GM20000 (cell line): ENCODE results near the gene OR5H2.
A peak's percentile ranks its signal among the peaks of the same experiment; 100 is the strongest.

Experiments used
- DNase-seq: peaks from one replicate; pipeline ENCODE4 v3.0.0; 2012; ENCODE audit warnings: low spot score
- TF ChIP-seq, protein P1 (sequence below): IDR thresholded peaks from 2 replicates; pipeline ENCODE4 v1.5.1; 2012; ENCODE audit warnings: mild to moderate bottlenecking, control low read depth; ENCODE audit errors: extremely low read depth, missing control alignments

Gene OR5H2

DNA sequence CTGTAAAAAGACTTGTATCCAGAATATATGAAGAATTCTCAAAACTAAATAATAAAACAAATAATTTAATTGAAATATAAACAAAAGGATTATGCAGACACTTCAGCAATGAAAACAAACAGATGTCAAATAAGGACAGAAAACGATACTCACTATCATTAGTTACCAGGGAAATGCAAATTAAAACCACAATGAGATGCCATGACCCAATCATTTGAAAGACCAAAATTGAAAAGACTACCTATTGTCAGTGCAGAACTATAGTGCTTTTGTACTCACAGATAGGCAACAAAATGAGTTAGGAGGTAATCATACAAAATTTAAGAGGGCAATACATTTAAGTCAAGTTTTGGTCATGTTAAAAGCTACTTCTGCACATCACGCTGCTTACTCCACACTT lies 39.8 kb downstream of the OR5H2 start:
- DNase-seq, result no peak
- TF ChIP-seq, protein P1, sequence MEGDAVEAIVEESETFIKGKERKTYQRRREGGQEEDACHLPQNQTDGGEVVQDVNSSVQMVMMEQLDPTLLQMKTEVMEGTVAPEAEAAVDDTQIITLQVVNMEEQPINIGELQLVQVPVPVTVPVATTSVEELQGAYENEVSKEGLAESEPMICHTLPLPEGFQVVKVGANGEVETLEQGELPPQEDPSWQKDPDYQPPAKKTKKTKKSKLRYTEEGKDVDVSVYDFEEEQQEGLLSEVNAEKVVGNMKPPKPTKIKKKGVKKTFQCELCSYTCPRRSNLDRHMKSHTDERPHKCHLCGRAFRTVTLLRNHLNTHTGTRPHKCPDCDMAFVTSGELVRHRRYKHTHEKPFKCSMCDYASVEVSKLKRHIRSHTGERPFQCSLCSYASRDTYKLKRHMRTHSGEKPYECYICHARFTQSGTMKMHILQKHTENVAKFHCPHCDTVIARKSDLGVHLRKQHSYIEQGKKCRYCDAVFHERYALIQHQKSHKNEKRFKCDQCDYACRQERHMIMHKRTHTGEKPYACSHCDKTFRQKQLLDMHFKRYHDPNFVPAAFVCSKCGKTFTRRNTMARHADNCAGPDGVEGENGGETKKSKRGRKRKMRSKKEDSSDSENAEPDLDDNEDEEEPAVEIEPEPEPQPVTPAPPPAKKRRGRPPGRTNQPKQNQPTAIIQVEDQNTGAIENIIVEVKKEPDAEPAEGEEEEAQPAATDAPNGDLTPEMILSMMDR, result no peak

- DNase-seq, result no peak
- TF ChIP-seq, protein P1, result no peak
Measured at GRCh38 chr3:98322686-98323085, 40.4 kb downstream of the OR5H2 start.

GRCh38 chr3:98323425-98323824 lies 41.1 kb downstream of the OR5H2 start:
- TF ChIP-seq, protein P1, result no peak
- no peak for DNase-seq

GRCh38 chr3:98325055-98325454 lies 42.8 kb downstream of the OR5H2 start:
- DNase-seq, result no peak

DNA sequence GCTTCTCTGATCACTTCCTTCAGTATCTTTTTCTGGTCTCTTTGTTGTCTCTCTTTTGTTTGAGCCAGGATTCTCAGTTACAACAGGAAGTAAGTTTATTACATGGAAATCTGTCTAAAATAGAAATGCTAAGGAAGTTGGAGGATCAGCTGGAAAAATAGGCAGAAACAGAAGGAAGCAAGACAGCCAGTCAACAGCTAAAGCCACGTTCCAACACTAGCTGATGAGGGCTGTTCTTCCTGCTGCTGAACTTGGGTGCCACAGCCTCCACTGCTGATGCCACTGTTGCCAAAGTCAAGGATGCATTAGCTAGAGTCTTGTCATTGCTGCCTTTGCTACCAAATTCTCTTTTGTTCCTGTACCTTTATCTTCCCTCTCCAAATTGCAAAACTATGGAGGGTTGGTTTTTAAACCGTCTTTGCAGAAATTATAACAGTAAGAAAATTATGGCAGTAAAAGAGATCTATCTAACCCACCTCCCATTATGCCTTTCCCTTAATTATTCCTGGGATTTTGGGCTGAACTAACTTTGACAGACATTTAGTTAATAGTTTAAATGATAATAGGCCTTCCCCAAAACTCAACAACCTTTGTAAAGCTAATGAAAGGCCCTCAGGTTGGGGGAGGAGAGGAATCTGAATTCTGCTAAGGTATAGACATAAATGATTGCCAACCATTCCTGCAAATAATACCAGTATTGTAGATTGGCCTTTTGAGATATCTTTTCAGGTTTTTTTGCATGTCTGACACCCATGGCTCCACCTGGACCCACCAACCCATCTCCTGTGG lies 44.0 kb downstream of the OR5H2 start:
- TF ChIP-seq, protein P1, result no peak
- no peak for DNase-seq

More at GRCh38 chr3:98325055-98325454, 42.8 kb downstream of the OR5H2 start:
- TF ChIP-seq, protein P1, result no peak

- DNase-seq, result peak; percentile 4
- TF ChIP-seq, protein P1, result no peak
Measured at GRCh38 chr3:98326945-98327344, 44.6 kb downstream of the OR5H2 start.

DNA sequence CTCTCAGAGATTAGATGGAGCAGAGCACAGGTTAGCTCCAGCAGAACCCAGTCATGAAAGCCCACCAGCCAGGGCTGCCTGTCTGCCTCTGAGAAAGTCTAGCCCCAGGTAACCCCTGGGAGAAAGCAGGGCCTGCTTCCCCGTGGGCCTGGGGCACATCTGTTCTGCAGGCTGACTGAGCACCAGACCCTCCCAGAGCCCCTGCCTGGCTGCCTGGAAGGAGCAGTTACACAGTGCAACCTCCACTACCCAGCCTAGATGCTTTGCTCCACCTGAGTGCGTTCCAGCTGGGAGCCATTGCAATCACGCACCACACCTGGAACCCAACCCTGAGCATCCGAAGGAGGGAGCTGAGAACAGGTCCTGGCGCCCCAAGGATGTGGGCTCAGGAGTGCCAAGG lies 46.6 kb downstream of the OR5H2 start:
- TF ChIP-seq, protein P1, result no peak
- DNase-seq, result no peak
